Measurements from ENCODE around the gene SMG9. TPM values are rescaled to one million over a fixed set of nuclear protein-coding genes. Genes with fewer than 3 reads are reported as not detected.

SMG9 gene
- total and polyA plus RNA-seq, 2 of the 13 experiments (the other 11 are each of a cell fraction or from before 2014, with no cell fraction given): 16.1 to 18.7 TPM

DNA sequence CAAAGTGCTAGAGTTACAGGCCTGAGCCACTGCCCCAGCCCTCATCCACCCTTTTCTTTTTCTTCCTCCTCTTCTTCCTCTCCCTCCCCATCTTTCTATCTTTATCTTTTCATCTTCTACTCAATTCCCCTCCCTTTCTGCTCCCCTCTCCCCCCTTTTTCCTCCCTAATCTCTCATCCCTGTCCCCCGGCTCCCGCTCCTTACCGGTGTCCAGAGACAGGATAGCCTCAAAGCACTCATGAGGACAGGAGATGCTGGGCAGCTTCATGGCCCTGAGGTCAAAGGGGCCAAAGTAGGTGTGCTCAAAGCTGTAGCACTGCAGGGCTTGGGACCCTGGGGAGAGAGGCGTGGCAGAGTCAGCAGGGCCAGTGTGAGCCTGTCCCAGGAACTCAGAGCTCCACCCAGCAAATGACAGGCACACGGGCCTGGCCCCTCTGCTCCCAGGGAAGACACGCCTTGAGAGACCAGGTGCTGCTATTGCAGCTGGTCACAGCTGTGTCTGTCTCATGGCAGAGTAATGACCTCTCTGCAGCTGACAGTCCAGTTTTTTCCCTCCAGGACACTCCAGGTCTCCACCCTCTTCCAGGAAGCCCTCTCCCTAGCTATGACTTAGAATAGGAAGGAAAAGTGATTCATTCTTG is 44.9 kb upstream of the SMG9 start:
- FAIRE-seq (no peak), ATAC-seq (no peak), DNase-seq (ENCODE audit: low spot score) (no peak)
- Histone ChIP-seq H2AFZ (ENCODE audit: low read length) (no peak overlapping the region), H3K9me3 (ENCODE audit: low read length) (no peaks in the 10 kb centered on the region), H3K4me1 (ENCODE audit: insufficient read depth, low read length) (no peaks in the 10 kb centered on the region), H3K9ac (ENCODE audit: insufficient read depth, low read depth, low read length) (no peak overlapping the region), H3K4me2 (ENCODE audit: low read depth, low read length) (no peak overlapping the region), H3K4me3 (replicated peaks in 1 of 3; ENCODE audit: insufficient read depth in 1 of 3, low read depth in 2 of 3, low read length in 3 of 3) (no peak overlapping the region), H3K27ac (ENCODE audit: extremely low read length, insufficient read depth, low read length) (no peak overlapping the region), H3K36me3 (replicated peaks in 1 of 2; ENCODE audit: control insufficient read depth in 1 of 2, insufficient read depth in 2 of 2, low read length in 2 of 2) (no peaks in the 10 kb centered on the region), H3K27me3 (ENCODE audit: control insufficient read depth in 1 of 2, insufficient read depth in 2 of 2, low read length in 2 of 2) (peaks cover 0 to 4% of the 10 kb centered on the region in 2 experiments; a peak in 3 of 5 replicates), H3K79me2 (ENCODE audit: insufficient read depth, low read length) (no peaks in the 10 kb centered on the region), H4K20me1 (ENCODE audit: insufficient read depth, low read length) (no peaks in the 10 kb centered on the region)
- WGBS (ENCODE audit: low lambda C conversion rate): 43% methylated on average over 6 of the region's 6 CpGs
- ChIA-PET CTCF (ENCODE audit: low intra/inter-chr PET ratio, low total read pairs) (no interaction called here), POLR2A (no interaction called here)
- intact Hi-C loops (cut with micrococcal nuclease; ENCODE audit: unreplicated experiment): no loop called here
- in situ Hi-C loops (cut with HindIII; ENCODE audit: extremely low pct_ligation_motif_present, low pct_unique_long_range_greater_than_20kb): no loop called here
- BruUV-seq (replicated peaks): no TSS peak
- TF ChIP-seq, protein P1, sequence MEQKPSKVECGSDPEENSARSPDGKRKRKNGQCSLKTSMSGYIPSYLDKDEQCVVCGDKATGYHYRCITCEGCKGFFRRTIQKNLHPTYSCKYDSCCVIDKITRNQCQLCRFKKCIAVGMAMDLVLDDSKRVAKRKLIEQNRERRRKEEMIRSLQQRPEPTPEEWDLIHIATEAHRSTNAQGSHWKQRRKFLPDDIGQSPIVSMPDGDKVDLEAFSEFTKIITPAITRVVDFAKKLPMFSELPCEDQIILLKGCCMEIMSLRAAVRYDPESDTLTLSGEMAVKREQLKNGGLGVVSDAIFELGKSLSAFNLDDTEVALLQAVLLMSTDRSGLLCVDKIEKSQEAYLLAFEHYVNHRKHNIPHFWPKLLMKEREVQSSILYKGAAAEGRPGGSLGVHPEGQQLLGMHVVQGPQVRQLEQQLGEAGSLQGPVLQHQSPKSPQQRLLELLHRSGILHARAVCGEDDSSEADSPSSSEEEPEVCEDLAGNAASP (CRISPR knock-in tag; IDR thresholded peaks at IDR 0.05; ENCODE audit: borderline replicate concordance): no peak
- TF ChIP-seq ZFX (CRISPR knock-in tag; IDR thresholded peaks at IDR 0.05; ENCODE audit: low read depth): no peak
- TF ChIP-seq, protein P2, sequence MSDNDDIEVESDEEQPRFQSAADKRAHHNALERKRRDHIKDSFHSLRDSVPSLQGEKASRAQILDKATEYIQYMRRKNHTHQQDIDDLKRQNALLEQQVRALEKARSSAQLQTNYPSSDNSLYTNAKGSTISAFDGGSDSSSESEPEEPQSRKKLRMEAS (IDR thresholded peaks at IDR 0.05): no peak
- TF ChIP-seq MTF2 (CRISPR knock-in tag; IDR thresholded peaks at IDR 0.05; ENCODE audit: borderline replicate concordance): no peak
- no peak for TF ChIP-seq PCBP2 (optimal IDR thresholded peaks at IDR 0.05; ENCODE audit: low read depth, low read length, poor library complexity, severe bottlenecking)
- TF ChIP-seq, protein P3, sequence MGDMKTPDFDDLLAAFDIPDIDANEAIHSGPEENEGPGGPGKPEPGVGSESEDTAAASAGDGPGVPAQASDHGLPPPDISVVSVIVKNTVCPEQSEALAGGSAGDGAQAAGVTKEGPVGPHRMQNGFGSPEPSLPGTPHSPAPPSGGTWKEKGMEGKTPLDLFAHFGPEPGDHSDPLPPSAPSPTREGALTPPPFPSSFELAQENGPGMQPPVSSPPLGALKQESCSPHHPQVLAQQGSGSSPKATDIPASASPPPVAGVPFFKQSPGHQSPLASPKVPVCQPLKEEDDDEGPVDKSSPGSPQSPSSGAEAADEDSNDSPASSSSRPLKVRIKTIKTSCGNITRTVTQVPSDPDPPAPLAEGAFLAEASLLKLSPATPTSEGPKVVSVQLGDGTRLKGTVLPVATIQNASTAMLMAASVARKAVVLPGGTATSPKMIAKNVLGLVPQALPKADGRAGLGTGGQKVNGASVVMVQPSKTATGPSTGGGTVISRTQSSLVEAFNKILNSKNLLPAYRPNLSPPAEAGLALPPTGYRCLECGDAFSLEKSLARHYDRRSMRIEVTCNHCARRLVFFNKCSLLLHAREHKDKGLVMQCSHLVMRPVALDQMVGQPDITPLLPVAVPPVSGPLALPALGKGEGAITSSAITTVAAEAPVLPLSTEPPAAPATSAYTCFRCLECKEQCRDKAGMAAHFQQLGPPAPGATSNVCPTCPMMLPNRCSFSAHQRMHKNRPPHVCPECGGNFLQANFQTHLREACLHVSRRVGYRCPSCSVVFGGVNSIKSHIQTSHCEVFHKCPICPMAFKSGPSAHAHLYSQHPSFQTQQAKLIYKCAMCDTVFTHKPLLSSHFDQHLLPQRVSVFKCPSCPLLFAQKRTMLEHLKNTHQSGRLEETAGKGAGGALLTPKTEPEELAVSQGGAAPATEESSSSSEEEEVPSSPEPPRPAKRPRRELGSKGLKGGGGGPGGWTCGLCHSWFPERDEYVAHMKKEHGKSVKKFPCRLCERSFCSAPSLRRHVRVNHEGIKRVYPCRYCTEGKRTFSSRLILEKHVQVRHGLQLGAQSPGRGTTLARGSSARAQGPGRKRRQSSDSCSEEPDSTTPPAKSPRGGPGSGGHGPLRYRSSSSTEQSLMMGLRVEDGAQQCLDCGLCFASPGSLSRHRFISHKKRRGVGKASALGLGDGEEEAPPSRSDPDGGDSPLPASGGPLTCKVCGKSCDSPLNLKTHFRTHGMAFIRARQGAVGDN (CRISPR knock-in tag; IDR thresholded peaks at IDR 0.05): no peak
- TF ChIP-seq DNMT1 (CRISPR knock-in tag; IDR thresholded peaks at IDR 0.05): no peak
- TF ChIP-seq TGIF2 (CRISPR knock-in tag; IDR thresholded peaks at IDR 0.05): no peak
- no peak for TF ChIP-seq ZNF556 (CRISPR knock-in tag; IDR thresholded peaks at IDR 0.05; ENCODE audit: borderline replicate concordance)
- no peak for TF ChIP-seq KDM2A (CRISPR knock-in tag; IDR thresholded peaks at IDR 0.05; ENCODE audit: borderline replicate concordance, low read depth)
- no peak for TF ChIP-seq ISL2 (CRISPR knock-in tag; IDR thresholded peaks at IDR 0.05)
- TF ChIP-seq, protein P4, sequence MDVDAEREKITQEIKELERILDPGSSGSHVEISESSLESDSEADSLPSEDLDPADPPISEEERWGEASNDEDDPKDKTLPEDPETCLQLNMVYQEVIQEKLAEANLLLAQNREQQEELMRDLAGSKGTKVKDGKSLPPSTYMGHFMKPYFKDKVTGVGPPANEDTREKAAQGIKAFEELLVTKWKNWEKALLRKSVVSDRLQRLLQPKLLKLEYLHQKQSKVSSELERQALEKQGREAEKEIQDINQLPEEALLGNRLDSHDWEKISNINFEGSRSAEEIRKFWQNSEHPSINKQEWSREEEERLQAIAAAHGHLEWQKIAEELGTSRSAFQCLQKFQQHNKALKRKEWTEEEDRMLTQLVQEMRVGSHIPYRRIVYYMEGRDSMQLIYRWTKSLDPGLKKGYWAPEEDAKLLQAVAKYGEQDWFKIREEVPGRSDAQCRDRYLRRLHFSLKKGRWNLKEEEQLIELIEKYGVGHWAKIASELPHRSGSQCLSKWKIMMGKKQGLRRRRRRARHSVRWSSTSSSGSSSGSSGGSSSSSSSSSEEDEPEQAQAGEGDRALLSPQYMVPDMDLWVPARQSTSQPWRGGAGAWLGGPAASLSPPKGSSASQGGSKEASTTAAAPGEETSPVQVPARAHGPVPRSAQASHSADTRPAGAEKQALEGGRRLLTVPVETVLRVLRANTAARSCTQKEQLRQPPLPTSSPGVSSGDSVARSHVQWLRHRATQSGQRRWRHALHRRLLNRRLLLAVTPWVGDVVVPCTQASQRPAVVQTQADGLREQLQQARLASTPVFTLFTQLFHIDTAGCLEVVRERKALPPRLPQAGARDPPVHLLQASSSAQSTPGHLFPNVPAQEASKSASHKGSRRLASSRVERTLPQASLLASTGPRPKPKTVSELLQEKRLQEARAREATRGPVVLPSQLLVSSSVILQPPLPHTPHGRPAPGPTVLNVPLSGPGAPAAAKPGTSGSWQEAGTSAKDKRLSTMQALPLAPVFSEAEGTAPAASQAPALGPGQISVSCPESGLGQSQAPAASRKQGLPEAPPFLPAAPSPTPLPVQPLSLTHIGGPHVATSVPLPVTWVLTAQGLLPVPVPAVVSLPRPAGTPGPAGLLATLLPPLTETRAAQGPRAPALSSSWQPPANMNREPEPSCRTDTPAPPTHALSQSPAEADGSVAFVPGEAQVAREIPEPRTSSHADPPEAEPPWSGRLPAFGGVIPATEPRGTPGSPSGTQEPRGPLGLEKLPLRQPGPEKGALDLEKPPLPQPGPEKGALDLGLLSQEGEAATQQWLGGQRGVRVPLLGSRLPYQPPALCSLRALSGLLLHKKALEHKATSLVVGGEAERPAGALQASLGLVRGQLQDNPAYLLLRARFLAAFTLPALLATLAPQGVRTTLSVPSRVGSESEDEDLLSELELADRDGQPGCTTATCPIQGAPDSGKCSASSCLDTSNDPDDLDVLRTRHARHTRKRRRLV (CRISPR knock-in tag; IDR thresholded peaks at IDR 0.05): no peak
- TF ChIP-seq NFE2 (CRISPR knock-in tag; IDR thresholded peaks at IDR 0.05): no peak
- TF ChIP-seq ZNF225 (CRISPR knock-in tag; IDR thresholded peaks at IDR 0.05): no peak
- TF ChIP-seq ZFP1 (CRISPR knock-in tag; IDR thresholded peaks at IDR 0.05): no peak

All from HepG2 (cell line).